Measurements from ENCODE around the gene ILKAP.
A peak's percentile ranks its signal among the peaks of the same experiment; 100 is the strongest.

ILKAP gene, protein sequence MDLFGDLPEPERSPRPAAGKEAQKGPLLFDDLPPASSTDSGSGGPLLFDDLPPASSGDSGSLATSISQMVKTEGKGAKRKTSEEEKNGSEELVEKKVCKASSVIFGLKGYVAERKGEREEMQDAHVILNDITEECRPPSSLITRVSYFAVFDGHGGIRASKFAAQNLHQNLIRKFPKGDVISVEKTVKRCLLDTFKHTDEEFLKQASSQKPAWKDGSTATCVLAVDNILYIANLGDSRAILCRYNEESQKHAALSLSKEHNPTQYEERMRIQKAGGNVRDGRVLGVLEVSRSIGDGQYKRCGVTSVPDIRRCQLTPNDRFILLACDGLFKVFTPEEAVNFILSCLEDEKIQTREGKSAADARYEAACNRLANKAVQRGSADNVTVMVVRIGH

DNA sequence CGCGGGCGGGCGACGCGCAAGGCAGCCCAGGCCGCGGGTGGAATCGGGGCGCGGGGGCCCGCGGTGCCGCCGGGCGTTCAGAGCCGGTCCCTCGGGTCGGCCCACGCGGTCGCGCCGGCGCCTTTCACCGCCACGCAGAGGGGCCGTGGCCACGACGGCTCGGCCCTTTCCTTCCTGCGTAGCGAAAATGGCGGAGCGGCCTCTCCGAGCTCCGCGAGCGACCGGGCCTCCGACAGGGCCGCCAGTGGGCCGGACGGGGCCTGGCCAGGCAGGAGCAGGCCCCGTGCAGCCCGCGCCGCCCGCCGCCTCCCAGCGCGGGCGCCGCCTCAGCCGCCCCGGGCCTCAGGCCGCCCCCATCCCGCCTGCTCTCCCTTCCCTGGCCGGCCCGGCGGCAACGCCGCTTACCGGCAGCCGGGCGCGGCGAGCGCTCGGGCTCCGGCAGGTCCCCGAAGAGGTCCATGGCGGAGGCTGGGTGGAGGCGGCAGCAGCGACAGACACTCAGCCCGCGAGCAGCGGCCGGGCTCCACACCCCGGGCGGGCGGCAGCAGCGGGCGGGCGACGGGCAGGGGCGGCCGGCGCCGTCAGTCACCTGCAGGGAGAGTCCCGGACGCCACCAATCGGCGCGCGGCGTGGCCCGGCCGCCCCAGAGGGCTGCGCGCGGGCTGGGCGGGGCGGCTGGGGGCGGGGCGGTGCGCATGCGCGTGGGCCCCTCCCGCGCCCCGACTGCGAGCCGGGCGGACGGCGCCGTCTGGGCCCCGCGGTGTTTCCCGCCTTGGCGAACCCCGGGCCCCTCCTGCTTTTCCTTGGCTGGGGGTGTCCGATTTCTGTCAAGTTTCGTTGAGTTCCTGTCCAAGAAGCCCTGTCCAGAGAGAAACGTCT is at the start of gene ILKAP:
ILKAP (minus strand) TSS at position 602 of the 879 bp plus-strand sequence; CDS start at position 460, 142 bp downstream.
- peaks cover 12% of the 10 kb centered on the region for H3K36me3 Mint-ChIP-seq
- no peaks in the 10 kb centered on the region for H3K9me3 Mint-ChIP-seq
- peaks cover 45% of the 10 kb centered on the region for H3K4me1 Mint-ChIP-seq
- no peaks in the 10 kb centered on the region for H3K27me3 Mint-ChIP-seq
- peak within 1 kb of the TSS; percentile 83 for H3K4me3 Mint-ChIP-seq
- DNase-seq: peak; percentile 90
- CTCF ChIA-PET: interaction anchor here (1.9 kb wide), 1 partner anchor 15 kb away, joined by 3 read pairs; no protein-coding TSS in a partner anchor
- H3K27ac Mint-ChIP-seq: peak within 1 kb of the TSS; percentile 88

GRCh38 chr2:238252766-238253630 is 49.5 kb upstream of the ILKAP start:
- no peaks in the 10 kb centered on the region for H3K9me3 Mint-ChIP-seq
- no peak for DNase-seq
- peak overlapping the region; percentile 24 for H3K27ac Mint-ChIP-seq
- no peaks in the 10 kb centered on the region for H3K27me3 Mint-ChIP-seq
- H3K36me3 Mint-ChIP-seq: peaks cover 13% of the 10 kb centered on the region
- CTCF ChIA-PET: interaction anchor here (3.0 kb wide), 1 partner anchor 11 kb away, joined by 10 read pairs; no protein-coding TSS in a partner anchor
- H3K4me3 Mint-ChIP-seq: no peak overlapping the region
- peaks cover 3% of the 10 kb centered on the region for H3K4me1 Mint-ChIP-seq

DNA sequence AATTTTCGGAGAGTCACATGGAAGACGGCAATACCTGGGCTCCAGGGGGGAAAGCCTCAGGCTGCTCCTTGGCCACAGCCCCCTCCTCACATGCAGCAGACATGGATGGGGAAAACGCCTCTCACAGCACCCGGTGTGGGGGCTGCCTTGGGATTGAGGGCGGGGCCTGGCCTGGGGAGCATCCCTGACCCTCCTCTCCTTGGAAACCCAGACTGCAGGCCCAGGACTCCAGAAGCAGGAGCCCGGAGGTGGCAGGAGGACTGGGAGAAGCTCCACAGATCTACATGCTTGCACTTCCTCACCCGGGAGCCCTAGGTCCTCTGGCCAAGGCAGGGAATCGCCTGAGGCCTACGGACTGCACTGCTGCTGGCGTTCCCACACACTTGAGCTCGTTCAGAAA is 48.5 kb upstream of the ILKAP start:
- H3K9me3 Mint-ChIP-seq: no peaks in the 10 kb centered on the region
- no peaks in the 10 kb centered on the region for H3K27me3 Mint-ChIP-seq
- H3K27ac Mint-ChIP-seq: no peak overlapping the region
- CTCF ChIA-PET: no interaction called here
- peaks cover 13% of the 10 kb centered on the region for H3K36me3 Mint-ChIP-seq
- peaks cover 3% of the 10 kb centered on the region for H3K4me1 Mint-ChIP-seq
- H3K4me3 Mint-ChIP-seq: no peak overlapping the region
- no peak for DNase-seq

DNA sequence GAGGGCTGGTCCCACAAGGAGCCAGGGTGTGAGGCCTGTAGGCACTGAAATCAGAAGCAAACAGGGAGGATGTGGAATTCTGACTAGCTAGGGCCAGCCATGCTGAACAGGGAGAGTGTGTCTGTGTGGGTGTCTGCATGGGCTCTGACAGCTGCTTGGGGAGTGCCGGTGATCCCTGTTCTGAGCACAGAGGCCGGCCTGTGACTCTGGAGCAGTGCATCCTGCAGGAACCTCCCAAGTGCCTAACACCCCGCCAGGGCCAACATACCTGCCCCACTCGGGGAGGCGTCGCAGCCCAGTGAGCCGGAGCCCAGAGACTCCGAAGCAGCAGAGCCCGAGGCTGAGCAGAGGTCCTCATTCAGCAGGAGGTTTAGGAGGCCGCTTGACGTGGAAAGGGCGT is 47.8 kb upstream of the ILKAP start:
- peaks cover 13% of the 10 kb centered on the region for H3K36me3 Mint-ChIP-seq
- no peak overlapping the region for H3K27ac Mint-ChIP-seq
- H3K27me3 Mint-ChIP-seq: no peaks in the 10 kb centered on the region
- H3K4me1 Mint-ChIP-seq: no peaks in the 10 kb centered on the region
- H3K9me3 Mint-ChIP-seq: no peaks in the 10 kb centered on the region
- no peak overlapping the region for H3K4me3 Mint-ChIP-seq
- CTCF ChIA-PET: no interaction called here
- DNase-seq: no peak

- no peaks in the 10 kb centered on the region for H3K27me3 Mint-ChIP-seq
- H3K36me3 Mint-ChIP-seq: peaks cover 13% of the 10 kb centered on the region
- no peak overlapping the region for H3K4me3 Mint-ChIP-seq
- no peaks in the 10 kb centered on the region for H3K9me3 Mint-ChIP-seq
- no peak for DNase-seq
- H3K27ac Mint-ChIP-seq: no peak overlapping the region
- no peaks in the 10 kb centered on the region for H3K4me1 Mint-ChIP-seq
- CTCF ChIA-PET: interaction anchor here (0.6 to 2.1 kb wide), 2 partner anchors 8 to 285 kb away, joined by 3 to 5 read pairs; no protein-coding TSS in a partner anchor
These were observed 47.4 kb upstream of the ILKAP start for GRCh38 chr2:238250896-238251295.

DNA sequence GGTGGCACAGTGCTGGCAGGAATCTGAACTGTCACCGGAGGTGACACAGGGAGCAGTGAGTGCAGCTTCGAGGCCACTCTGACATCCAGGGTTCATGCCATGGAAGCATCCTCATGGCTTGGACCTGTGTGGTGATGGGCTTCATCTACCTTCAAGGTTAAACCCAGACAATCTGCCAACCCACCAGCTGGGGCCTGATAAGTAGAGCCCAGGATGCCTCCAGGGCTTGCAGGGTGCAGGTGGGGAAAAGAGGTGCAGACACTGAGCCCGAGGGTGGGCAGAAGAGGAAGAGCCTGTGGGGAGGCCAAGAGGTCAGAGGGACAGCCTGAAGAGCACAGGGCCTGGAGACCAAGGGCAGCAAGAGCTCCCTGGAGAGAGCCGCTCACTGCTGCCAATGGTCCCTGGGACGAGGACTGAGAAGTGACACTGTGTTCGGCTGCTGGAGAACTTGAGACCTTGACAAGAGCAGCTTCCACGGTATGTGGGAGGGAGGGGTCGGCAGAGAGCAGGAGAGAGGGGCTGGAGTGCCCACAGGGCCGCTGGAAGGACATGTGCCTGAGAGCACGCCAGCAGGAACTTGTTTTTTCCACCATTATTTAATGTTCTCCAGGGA is 44.5 kb upstream of the ILKAP start:
- no peaks in the 10 kb centered on the region for H3K27me3 Mint-ChIP-seq
- H3K27ac Mint-ChIP-seq: no peak overlapping the region
- CTCF ChIA-PET: interaction anchor here (1.0 kb wide), 1 partner anchor 9 kb away, joined by 3 read pairs; no protein-coding TSS in a partner anchor
- H3K4me3 Mint-ChIP-seq: no peak overlapping the region
- no peak for DNase-seq
- H3K9me3 Mint-ChIP-seq: no peaks in the 10 kb centered on the region
- H3K36me3 Mint-ChIP-seq: peaks cover 11% of the 10 kb centered on the region
- no peaks in the 10 kb centered on the region for H3K4me1 Mint-ChIP-seq

- DNase-seq: no peak
- H3K4me3 Mint-ChIP-seq: no peak overlapping the region
- peaks cover 4% of the 10 kb centered on the region for H3K27me3 Mint-ChIP-seq
- CTCF ChIA-PET: interaction anchor here (1.0 kb wide), 1 partner anchor 10 kb away, joined by 3 read pairs; no protein-coding TSS in a partner anchor
- no peaks in the 10 kb centered on the region for H3K9me3 Mint-ChIP-seq
- no peaks in the 10 kb centered on the region for H3K4me1 Mint-ChIP-seq
- H3K36me3 Mint-ChIP-seq: peaks cover 10% of the 10 kb centered on the region
- no peak overlapping the region for H3K27ac Mint-ChIP-seq
These were observed 43.7 kb upstream of the ILKAP start for GRCh38 chr2:238247002-238247822.

DNA sequence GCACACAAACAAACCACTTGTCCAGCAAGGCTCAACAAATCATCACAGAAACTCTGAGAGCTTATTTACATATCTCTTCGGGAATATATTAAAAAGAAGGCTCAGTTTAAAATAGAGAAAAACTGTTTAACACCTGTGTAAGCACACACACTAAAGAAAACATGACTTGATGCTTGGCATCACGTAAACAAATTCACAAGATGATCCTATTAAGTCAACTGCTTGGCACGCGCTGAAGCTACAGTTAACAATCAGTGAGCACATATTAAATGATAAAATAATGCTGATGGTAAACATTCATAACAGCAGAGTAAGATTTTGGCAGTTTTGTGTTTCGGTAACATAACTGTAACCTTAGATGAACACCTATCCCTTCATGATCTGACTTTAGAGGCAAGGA is 40.7 kb upstream of the ILKAP start:
- Mint-ChIP-seq H3K27me3 (peaks cover 28% of the 10 kb centered on the region), H3K4me1 (peaks cover 3% of the 10 kb centered on the region), H3K9me3 (no peaks in the 10 kb centered on the region), H3K36me3 (peaks cover 10% of the 10 kb centered on the region), H3K4me3 (no peak overlapping the region), H3K27ac (no peak overlapping the region)
- CTCF ChIA-PET: interaction anchor here (0.7 to 1.2 kb wide), 2 partner anchors 13 to 20 kb away, joined by 3 to 4 read pairs; no protein-coding TSS in a partner anchor
- no peak for DNase-seq

- Mint-ChIP-seq H3K27me3 (peaks cover 33% of the 10 kb centered on the region), H3K4me3 (no peak overlapping the region), H3K36me3 (peaks cover 10% of the 10 kb centered on the region), H3K4me1 (peaks cover 3% of the 10 kb centered on the region), H3K9me3 (no peaks in the 10 kb centered on the region), H3K27ac (no peak overlapping the region)
- CTCF ChIA-PET: interaction anchor here (0.7 to 1.2 kb wide), 2 partner anchors 14 to 20 kb away, joined by 3 to 4 read pairs; no protein-coding TSS in a partner anchor
- no peak for DNase-seq
These were observed 40.1 kb upstream of the ILKAP start for GRCh38 chr2:238243496-238244076.

DNA sequence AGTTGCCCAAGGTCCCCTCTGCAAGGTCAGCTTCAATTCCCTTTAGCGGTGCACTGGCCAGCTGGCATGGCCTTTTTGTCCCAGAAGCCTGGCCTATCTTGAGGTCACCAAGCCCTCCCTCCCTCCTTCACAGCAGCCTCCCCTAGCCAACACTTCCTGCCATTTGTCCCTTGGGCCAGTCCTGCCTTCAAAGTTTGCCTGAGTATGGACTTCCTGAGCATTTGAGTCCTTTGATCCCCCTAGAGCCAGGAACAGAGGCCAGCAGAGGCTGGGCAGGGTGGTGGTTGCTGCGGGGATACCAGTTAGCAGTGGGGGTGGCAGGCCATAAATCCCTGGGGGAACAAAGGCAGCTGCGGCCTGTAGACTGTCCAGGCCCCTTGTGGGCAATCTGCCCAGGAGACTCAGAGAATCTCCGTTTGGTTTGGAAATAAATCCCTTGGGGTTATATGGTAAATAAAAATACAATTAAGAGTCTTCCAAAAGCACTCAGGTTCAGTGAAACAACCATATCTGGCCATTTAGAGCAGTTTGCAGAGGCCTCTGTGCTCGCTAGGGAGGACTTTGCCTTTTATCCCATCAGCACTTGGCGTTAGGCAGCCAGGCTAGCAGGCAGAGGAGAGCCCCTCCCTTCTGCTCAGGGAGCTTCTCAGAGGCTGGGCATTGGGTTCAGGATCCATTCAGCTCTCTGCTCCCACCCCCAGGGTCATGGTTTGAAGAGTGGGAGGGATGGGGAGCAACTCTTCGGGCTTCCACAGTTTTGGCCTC is 39.4 kb upstream of the ILKAP start:
- Mint-ChIP-seq H3K4me3 (no peak overlapping the region), H3K4me1 (peaks cover 4% of the 10 kb centered on the region), H3K27me3 (peaks cover 40% of the 10 kb centered on the region), H3K36me3 (peaks cover 9% of the 10 kb centered on the region), H3K27ac (no peak overlapping the region), H3K9me3 (no peaks in the 10 kb centered on the region)
- CTCF ChIA-PET: interaction anchor here (1.2 kb wide), 1 partner anchor 21 kb away, joined by 3 read pairs; no protein-coding TSS in a partner anchor
- DNase-seq: no peak

- Mint-ChIP-seq H3K4me1 (peaks cover 4% of the 10 kb centered on the region), H3K27me3 (peaks cover 50% of the 10 kb centered on the region), H3K36me3 (peaks cover 8% of the 10 kb centered on the region), H3K4me3 (no peak overlapping the region), H3K27ac (no peak overlapping the region), H3K9me3 (no peaks in the 10 kb centered on the region)
- no peak for DNase-seq
- CTCF ChIA-PET: no interaction called here
These were observed 38.5 kb upstream of the ILKAP start for GRCh38 chr2:238241970-238242369.

Measured in activated naive CD4-positive, alpha-beta T cell treated with anti-CD3 and anti-CD28 coated beads, Interleukin-2, amount 10 ng/mL, durations not matched to agents 7 days and 5 days (primary cell).